T1000 (cell line): ENCODE measurements around the gene GOLGA6L4.
"Not testable (repeated sequence)": the region's sequence is repeated elsewhere in the genome, so short reads cannot be mapped to it uniquely, and the experiment has no call there.

Source experiments
- DNase-seq: peaks from one replicate; lab custom pipeline; 2025; ENCODE audit warnings: mixed read lengths; lab: John Stamatoyannopoulos, UW

GOLGA6L4 gene

GRCh38 chr15:84235573-84235972 is at the start of gene GOLGA6L4:
Gene GOLGA6L4, plus strand, starts transcription at chr15:84235773. Its CDS starts 62 bp downstream, at chr15:84235835.
- not testable (repeated sequence) for DNase-seq

- not testable (repeated sequence) for DNase-seq
These were observed 42.6 kb upstream of the GOLGA6L4 start for GRCh38 chr15:84192982-84193381.

GRCh38 chr15:84195603-84196002 is 40.0 kb upstream of the GOLGA6L4 start:
- DNase-seq = not testable (repeated sequence)

GRCh38 chr15:84196530-84197188 is 38.9 kb upstream of the GOLGA6L4 start:
- not testable (repeated sequence) for DNase-seq

- not testable (repeated sequence) for DNase-seq
These were observed 35.7 kb upstream of the GOLGA6L4 start for GRCh38 chr15:84199865-84200264.

- not testable (repeated sequence) for DNase-seq
These were observed 10.9 kb downstream of the GOLGA6L4 start for GRCh38 chr15:84246441-84246840.
